GM12892 (cell line): ENCODE results near the gene PLEKHA6.

Experiments used
- POLR2A ChIP-seq: IDR thresholded peaks from 2 replicates; pipeline ENCODE4 v1.6.1; 2011; ENCODE audit warnings: low read depth, low read length, control low read depth
- TAF1 ChIP-seq: IDR thresholded peaks from 2 replicates; pipeline ENCODE4 v1.6.1; 2011; ENCODE audit warnings: low read depth, mild to moderate bottlenecking, control low read depth, low read length, borderline replicate concordance

DNA sequence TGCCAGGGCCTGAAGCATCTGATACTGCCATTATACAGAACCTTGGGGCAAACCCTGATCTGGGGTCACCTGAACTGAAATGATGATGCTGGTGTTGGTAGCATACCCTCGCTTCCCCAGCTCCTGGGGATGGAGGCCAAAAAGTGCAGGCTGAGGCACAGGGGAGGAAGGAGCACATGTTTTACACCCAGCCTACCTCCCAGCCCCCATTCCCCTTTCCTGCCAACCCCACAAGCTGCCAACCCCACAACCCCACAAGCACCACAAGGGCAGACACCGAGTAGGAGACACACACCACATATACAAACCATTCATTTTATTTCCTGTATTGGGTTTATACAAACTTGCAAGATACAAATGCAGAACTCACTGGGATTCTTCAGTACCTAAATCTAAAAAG is 141.2 kb downstream of the PLEKHA6 start:
- TF ChIP-seq TAF1 = no peak
- no peak for TF ChIP-seq POLR2A
